OCI-LY7 (cell line): ENCODE data around the gene PRKD2. TPM values are rescaled to one million over a fixed set of nuclear protein-coding genes. Genes with fewer than 3 reads are reported as not detected.

Source experiments
- BruUV-seq: library from RNA; stranded (reverse); fragments of 400-500 nt; replicated peaks from 2 replicates; lab custom pipeline; 2021; lab: Mats Ljungman, UMichigan
- CTCF ChIA-PET: fragments of 300-600 bp; sonication (Branson Sonifier 250); formaldehyde crosslinking; loops from one replicate; lab custom pipeline; 2022; ENCODE audit warnings: antibody characterized with exemption; ENCODE audit not compliant: unreplicated experiment; lab: Charles Lee
- POLR2A ChIA-PET: fragments of 300-600 bp; sonication (Branson Sonifier 250); formaldehyde crosslinking; loops from one replicate; lab custom pipeline; 2022; ENCODE audit warnings: antibody characterized with exemption; lab: Charles Lee
- DNase-seq: peaks from one replicate; pipeline ENCODE4 v3.0.0-alpha.2; 2015; ENCODE audit warnings: low spot score
- H2AFZ ChIP-seq: fragments of 200-600 bp; sonication (generic), shearing (Covaris generic); 2 replicates; pipeline ENCODE4 v1.6.1; 2014; ENCODE audit warnings: mild to moderate bottlenecking, antibody characterized with exemption, low read length, moderate library complexity
- H3K27ac ChIP-seq: fragments of 200-600 bp; sonication (generic); 2 replicates; pipeline ENCODE4 v1.5.1; 2014; ENCODE audit warnings: mixed run types, low read depth, mild to moderate bottlenecking, moderate library complexity, low read length, inconsistent platforms; ENCODE audit not compliant: poor library complexity, severe bottlenecking
- H3K36me3 ChIP-seq: fragments of 200-600 bp; sonication (generic); 2 replicates; pipeline ENCODE4 v1.6.1; 2014; ENCODE audit warnings: mild to moderate bottlenecking, antibody characterized with exemption, low read length, moderate library complexity, mixed read lengths; ENCODE audit not compliant: insufficient read depth
- H3K4me1 ChIP-seq: fragments of 200-600 bp; sonication (generic); 2 replicates; pipeline ENCODE4 v1.5.1; 2014; ENCODE audit warnings: mild to moderate bottlenecking, low read length; ENCODE audit not compliant: insufficient read depth, poor library complexity, severe bottlenecking
- H3K4me2 ChIP-seq: fragments of 200-600 bp; sonication (generic); 2 replicates; pipeline ENCODE4 v1.6.1; 2014; ENCODE audit warnings: mild to moderate bottlenecking, low read length
- H3K4me3 ChIP-seq: fragments of 200-600 bp; sonication (generic); 2 replicates; pipeline ENCODE4 v1.5.1; 2014; ENCODE audit warnings: mild to moderate bottlenecking, low read depth, low read length; ENCODE audit not compliant: poor library complexity, severe bottlenecking
- H3K79me2 ChIP-seq: fragments of 200-600 bp; sonication (generic); 2 replicates; pipeline ENCODE4 v1.6.1; 2016; ENCODE audit warnings: low read depth, mild to moderate bottlenecking, low read length, moderate library complexity, mixed read lengths; ENCODE audit not compliant: insufficient read depth
- H3K9me2 ChIP-seq: fragments of 200-600 bp; sonication (generic); 2 replicates; pipeline ENCODE4 v1.6.1; 2016; ENCODE audit warnings: mild to moderate bottlenecking, low read length, mixed read lengths; ENCODE audit not compliant: insufficient read depth
- H3K9me3 ChIP-seq: fragments of 200-600 bp; sonication (generic); 2 replicates; pipeline ENCODE4 v1.6.1; 2014; ENCODE audit warnings: mild to moderate bottlenecking, mixed run types, low read length, mixed read lengths
- H4K20me1 ChIP-seq: fragments of 200-600 bp; sonication (generic); 2 replicates; pipeline ENCODE4 v1.6.1; 2014; ENCODE audit warnings: mild to moderate bottlenecking, antibody characterized with exemption, low read length, moderate library complexity, mixed read lengths; ENCODE audit not compliant: insufficient read depth
- EZH2phosphoT487 ChIP-seq: fragments of 200-600 bp; sonication (generic); IDR thresholded peaks from 2 replicates; pipeline ENCODE4 v1.6.1; 2018; ENCODE audit warnings: low read depth, borderline replicate concordance, mild to moderate bottlenecking, mixed run types, antibody characterized with exemption, low read length, moderate library complexity, mixed read lengths
- intact Hi-C: fragments of 100-400 bp; cut with micrococcal nuclease; formaldehyde crosslinking; loops from one replicate; pipeline ENCODE4 v1.10.0; 2022; ENCODE audit not compliant: unreplicated experiment
- total RNA-seq, 2 experiments: library from RNA; depleted of rRNA in 1 of 2; stranded (reverse); fragments of >200 nt in 1 of 2; shearing (Covaris generic) in 1 of 2; gene quantifications; 2 replicates each; pipeline ENCODE4 v1.2.3, GENCODE V29; 2014 to 2022
- TF ChIP-seq, protein P1 (sequence below): fragments of 200-600 bp; sonication (generic); conservative IDR thresholded peaks from 2 replicates; pipeline ENCODE4 v1.5.1; 2014; ENCODE audit warnings: mild to moderate bottlenecking, antibody characterized with exemption, low read length, moderate library complexity, mixed read lengths

PRKD2 gene
- total RNA-seq, 2 experiments from 2014 or later = 30.5 to 89.2 TPM

DNA sequence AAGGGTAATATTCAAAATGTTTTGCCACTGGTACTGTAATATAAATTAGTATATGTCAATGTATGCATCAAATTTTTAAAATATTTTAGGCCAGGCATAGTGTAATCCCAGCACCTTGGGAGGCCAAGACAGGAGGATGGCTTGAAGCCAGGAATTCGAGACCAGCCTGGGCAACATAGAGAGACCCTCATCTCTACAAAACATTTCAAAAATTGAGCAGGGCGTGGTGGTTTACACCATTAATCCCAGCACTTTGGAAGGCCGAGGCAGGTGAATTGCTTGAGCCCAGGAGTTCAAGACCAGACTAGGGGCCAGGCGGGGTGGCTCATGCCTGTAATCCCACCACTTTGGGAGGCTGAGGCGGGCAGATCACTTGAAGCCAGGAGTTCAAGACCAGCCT is 43.4 kb upstream of the PRKD2 start:
- no peak overlapping the region for H3K4me2 ChIP-seq
- TF ChIP-seq, protein P1, sequence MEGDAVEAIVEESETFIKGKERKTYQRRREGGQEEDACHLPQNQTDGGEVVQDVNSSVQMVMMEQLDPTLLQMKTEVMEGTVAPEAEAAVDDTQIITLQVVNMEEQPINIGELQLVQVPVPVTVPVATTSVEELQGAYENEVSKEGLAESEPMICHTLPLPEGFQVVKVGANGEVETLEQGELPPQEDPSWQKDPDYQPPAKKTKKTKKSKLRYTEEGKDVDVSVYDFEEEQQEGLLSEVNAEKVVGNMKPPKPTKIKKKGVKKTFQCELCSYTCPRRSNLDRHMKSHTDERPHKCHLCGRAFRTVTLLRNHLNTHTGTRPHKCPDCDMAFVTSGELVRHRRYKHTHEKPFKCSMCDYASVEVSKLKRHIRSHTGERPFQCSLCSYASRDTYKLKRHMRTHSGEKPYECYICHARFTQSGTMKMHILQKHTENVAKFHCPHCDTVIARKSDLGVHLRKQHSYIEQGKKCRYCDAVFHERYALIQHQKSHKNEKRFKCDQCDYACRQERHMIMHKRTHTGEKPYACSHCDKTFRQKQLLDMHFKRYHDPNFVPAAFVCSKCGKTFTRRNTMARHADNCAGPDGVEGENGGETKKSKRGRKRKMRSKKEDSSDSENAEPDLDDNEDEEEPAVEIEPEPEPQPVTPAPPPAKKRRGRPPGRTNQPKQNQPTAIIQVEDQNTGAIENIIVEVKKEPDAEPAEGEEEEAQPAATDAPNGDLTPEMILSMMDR = no peak
- no peak for TF ChIP-seq EZH2phosphoT487
- no TSS peak for BruUV-seq

DNA sequence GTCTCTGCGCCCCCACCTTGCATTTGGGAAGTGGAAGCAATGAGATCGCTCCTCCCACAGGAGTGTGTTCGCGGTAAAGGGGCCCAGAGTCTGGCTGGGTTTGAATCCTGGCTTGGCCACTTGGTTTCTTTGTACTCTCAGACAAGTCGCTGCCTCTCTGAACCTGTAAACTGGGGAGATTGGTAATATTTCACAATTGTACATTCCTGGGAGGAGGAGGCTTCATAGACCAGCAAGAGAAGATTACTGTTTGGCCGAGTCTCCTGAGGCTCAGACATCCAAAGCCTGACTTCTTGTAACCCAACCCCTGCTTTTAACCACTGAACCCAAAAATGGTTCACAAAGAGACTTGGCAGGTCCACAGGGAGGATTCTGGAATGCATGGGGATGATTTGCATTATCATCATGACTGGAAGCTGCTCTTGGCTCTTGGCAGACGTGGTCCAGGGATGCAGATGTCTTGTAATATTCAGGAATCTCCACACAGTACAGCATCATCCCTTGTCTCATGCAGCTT is 43.0 kb upstream of the PRKD2 start:
- no peaks in the 10 kb centered on the region for H4K20me1 ChIP-seq
- no peak overlapping the region for H3K4me3 ChIP-seq
- CTCF ChIA-PET = no interaction called here
- no peak overlapping the region for H3K4me2 ChIP-seq
- H3K9me2 ChIP-seq = no peaks in the 10 kb centered on the region
- H3K27ac ChIP-seq = no peak overlapping the region
- H3K79me2 ChIP-seq = no peaks in the 10 kb centered on the region
- no peak overlapping the region for H2AFZ ChIP-seq
- BruUV-seq = no TSS peak
- intact Hi-C loops = loop anchor here (5.0 kb wide), 2 partner anchors 62 to 232 kb away; no protein-coding TSS in a partner anchor
- H3K36me3 ChIP-seq = peaks cover 12% of the 10 kb centered on the region; the same call in 1 of the 2 replicates
- POLR2A ChIA-PET = no interaction called here
- H3K9me3 ChIP-seq = no peaks in the 10 kb centered on the region
- TF ChIP-seq, protein P1 = no peak
- no peak for TF ChIP-seq EZH2phosphoT487
- no peak for DNase-seq
- no peaks in the 10 kb centered on the region for H3K4me1 ChIP-seq

More for the DNA sequence above, 43.4 kb upstream of the PRKD2 start:
- Histone ChIP-seq H3K9me3 (no peaks in the 10 kb centered on the region), H2AFZ (no peak overlapping the region), H3K27ac (no peak overlapping the region), H3K9me2 (no peaks in the 10 kb centered on the region), H3K36me3 (peaks cover 12% of the 10 kb centered on the region; the same call in 1 of the 2 replicates), H3K79me2 (no peaks in the 10 kb centered on the region), H4K20me1 (no peaks in the 10 kb centered on the region), H3K4me1 (no peaks in the 10 kb centered on the region), H3K4me3 (no peak overlapping the region)
- ChIA-PET POLR2A (no interaction called here), CTCF (no interaction called here)
- DNase-seq = no peak
- intact Hi-C loops = no loop called here

DNA sequence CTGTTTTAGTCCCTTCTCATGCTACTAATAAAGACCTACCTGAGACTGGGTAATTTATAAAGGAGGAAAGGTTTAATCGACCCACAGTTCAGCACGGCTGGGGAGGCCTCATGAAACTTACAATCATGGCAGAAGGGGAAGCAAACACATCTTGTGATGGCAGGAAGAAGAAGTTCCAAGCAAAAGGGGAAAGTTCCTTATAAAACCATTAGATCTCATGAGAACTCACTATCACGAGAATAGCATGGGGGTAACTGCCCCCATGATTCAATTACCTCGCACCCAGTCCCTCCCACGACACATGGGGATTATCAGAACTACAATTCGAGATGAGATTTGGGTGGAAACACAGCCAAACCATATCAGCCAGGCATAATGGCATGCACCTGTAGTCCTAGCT is 42.3 kb upstream of the PRKD2 start:
- Histone ChIP-seq H3K9me2 (no peaks in the 10 kb centered on the region), H4K20me1 (no peaks in the 10 kb centered on the region), H2AFZ (no peak overlapping the region), H3K4me2 (no peak overlapping the region), H3K4me1 (no peaks in the 10 kb centered on the region), H3K9me3 (no peaks in the 10 kb centered on the region), H3K79me2 (no peaks in the 10 kb centered on the region), H3K4me3 (no peak overlapping the region), H3K36me3 (peaks cover 12% of the 10 kb centered on the region; the same call in 1 of the 2 replicates), H3K27ac (no peak overlapping the region)
- no peak for DNase-seq
- ChIA-PET POLR2A (no interaction called here), CTCF (no interaction called here)
- no peak for TF ChIP-seq EZH2phosphoT487
- TF ChIP-seq, protein P1 = no peak
- no TSS peak for BruUV-seq
- intact Hi-C loops = loop anchor here (5.0 kb wide), 2 partner anchors 63 to 233 kb away; no protein-coding TSS in a partner anchor
